SKM-1 (cell line): ENCODE data around the gene C4orf36.

Experiments
- DNase-seq: peaks from one replicate; lab custom pipeline; 2025; ENCODE audit not compliant: unreplicated experiment; lab: John Stamatoyannopoulos, UW

Gene C4orf36

DNA sequence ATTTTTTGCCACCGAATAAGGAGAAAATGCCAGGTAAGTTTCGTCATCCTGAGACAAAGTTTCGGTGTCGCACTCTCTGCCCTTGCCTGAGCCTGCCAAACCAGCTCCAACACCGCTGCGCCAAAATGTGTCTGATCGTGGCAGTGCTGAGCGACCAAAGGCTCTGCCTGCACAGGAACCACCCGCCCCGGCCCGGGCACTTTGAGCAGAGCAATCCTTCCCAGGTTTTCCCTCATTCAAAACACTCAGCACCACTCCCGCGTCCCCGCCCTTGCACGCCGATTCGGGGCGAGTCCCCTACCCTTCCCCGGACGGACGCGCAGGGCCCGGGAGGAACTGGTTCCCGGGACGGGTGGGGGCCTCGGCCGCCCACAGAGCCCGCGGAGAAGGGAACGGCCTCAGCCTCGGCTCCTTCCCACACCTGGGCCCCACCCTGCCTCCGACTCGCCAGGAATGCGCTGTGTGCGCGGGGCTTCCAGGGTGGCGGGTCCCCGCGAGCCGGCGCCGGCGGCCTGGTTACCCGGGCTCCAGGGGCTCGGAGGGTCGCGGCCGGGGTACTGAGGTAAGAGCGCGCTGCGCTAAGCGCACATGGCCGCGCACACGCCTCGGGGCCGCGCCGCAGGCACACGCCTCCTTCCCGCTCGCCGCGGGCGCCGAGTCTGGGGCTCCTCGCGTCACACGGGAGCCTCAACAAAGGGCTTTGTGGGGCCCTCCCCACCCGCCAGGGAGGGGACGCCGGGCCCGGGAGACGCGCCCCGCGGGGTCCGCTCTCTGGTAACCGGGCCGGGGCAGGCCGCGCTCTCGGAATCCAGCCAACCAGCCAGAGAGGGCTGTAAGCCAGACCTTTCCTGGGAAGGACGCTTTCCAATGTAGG, at the start of gene C4orf36:
TSS of gene C4orf36 (minus strand) at position 661 of the 874 bp plus-strand sequence. CDS start 902 bp downstream, outside the sequence.
- DNase-seq = peak; percentile 36

GRCh38 chr4:86940920-86941460, 48.8 kb upstream of the C4orf36 start:
- DNase-seq = no peak

DNA sequence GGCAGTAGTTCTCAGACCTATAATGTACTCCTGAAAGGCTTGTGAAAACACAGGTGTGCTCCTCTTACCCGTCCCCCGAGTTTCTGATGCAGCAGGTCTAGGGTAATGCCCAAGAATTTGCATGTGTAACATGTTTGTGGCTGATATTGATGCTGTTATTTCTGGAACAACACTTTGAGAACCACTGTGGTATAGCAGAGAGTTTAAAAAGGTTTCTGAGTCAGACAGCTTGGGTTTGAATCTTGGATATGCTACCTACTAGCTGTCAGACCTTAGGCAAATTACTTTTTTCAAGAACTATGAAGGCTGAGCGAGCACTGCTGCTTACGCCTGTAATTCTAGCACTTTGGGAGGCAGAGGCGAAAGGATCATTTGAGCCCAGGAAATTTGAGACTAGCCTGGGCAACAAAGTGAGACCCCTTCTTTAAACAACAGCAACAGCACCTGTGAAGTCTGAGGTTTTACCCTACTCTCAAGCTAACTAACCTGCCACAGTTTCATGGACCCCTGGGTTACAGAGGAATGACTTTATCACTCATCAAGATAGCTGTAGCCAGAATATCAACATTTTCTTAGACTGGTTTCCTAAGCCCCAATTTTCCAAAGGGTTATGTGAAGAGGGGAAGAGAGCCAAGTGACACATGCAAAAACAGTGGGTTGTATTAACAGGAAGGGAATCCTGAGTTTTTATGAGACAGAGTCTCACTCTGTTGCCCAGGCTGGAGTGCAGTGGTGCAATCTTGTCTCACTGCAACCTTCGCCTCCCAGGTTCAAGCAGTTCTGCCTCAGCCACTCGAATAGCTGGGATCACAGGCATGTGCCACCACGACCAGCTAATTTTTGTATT, 47.7 kb upstream of the C4orf36 start:
- no peak for DNase-seq

DNA sequence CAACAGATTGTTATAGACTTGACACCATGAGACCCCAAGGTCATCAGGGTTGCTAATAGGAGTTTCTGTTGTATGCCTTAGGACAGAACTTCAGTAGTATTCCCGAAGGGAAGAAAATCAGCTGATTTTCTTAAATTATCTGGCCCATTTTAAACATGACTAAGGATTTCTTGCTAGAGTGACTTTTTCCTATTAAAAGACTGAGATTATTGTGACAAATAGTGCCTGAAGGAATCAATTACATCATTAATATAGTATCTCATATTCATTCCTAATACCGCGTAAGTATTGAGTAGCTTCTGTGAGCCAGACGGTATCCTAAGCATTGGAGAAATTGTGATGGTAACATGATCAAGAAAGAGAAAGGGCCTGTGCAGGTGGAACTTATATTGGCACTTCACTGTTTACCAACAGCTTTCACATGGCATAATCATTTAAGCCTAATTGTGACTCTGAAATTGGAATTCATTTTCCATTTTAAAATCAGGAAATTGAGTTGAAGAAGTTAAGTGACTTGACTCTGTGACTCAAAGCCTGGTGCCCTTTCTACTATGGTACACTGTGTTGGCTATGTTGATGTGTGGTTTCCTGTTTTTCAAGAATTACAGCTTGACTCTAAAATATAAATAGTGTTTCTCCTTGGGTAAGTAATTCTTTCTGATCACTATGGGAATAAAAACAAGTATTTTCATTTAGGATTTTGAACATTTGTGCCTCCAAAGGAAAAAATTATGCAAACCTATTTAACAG, 46.7 kb upstream of the C4orf36 start:
- no peak for DNase-seq

DNA sequence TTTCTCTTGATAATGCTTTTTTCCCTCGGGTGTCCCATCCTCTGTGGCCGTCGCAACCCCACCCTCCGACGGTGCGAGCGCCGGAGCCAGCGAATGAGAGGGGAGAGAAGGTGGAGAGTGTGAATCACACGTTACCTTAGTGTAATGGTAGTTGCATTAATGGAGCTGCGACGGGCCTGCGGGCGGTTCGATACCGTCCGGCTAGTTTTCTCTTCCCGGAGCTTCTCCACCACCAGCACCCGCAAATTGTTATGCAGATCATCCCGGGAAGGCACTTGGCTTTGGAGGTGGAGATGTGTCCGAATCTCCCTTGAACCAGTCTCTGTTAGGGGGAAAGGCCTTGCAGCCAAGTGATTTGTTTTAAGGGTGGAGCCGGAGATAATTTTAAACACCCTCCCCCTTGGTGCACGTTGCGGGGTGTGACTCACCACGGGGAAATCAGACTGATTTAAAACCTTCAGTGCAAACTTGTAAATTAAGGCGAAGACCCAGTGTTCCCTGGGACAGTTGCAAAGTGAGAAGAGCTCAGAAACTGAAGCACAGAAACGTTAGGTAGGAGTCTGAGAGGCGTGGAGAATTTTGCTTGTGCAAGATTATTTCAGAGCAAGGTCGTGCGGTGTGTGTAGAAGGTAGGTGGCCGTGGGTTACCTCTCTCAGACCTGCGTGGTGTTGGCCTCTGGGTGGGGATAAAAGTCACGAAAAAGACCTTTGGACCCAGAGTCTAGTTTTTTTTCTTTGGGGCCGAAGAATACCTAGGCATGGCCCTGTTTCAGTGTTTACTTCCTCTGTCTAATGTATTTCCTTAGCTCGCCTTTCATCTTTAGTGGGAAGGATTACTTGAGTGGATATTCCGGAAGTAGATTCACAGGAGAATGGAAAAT, 43.9 kb upstream of the C4orf36 start:
- DNase-seq = peak; percentile 54

DNA sequence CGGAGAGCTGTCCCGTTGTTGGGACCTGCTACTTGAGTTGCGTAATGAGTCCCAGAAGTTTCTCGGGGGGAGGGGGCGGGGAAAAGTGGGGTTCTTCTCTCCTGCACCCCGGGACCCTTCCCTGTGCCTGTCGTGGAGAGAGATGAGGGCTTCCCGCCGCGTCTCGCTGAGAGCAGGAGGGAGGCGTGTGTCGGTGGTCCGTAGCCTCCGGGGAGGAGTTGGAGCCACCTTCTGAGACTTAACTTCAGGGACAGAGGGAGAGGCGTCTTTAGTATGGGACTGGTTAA, 43.3 kb upstream of the C4orf36 start:
- DNase-seq = no peak

- peak; percentile 72 for DNase-seq
Observed at GRCh38 chr4:86934771-86935565, 42.7 kb upstream of the C4orf36 start, which contains the start of gene AFF1. AFF1 (plus strand) TSS chr4:86935011; CDS start chr4:86948534, 13,523 bp downstream.

DNA sequence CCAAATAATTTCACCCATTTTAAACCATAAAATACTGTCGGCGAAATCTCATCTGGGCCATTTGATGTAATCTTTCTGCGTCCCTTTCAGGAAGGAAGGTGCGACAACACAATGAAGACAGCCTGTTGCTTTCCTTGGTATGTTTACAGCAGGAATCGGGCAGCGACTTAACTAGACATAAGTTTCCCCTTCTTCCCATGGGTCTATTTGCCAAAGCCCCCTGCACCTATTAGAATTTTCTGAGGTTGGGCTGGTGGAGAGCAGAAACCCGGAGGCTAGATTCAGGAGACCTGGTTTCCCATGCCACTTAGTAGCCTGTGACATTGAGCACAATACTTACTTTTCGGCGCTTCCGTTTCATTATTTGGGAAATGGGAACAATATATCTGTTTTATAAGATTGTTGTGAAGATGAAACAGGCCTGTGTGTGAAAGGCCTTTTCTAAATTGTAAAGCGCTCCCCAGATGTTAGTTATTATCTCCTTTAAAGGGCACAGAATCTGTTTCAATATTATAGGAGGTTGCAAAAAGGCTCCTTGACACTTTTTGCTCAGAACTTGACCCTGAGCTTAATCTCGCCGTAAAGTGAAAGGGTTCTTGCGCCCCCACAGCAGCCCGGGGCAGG, 42.0 kb upstream of the C4orf36 start:
- no peak for DNase-seq

- DNase-seq = no peak
Observed at GRCh38 chr4:86928400-86929255, 36.4 kb upstream of the C4orf36 start.

DNA sequence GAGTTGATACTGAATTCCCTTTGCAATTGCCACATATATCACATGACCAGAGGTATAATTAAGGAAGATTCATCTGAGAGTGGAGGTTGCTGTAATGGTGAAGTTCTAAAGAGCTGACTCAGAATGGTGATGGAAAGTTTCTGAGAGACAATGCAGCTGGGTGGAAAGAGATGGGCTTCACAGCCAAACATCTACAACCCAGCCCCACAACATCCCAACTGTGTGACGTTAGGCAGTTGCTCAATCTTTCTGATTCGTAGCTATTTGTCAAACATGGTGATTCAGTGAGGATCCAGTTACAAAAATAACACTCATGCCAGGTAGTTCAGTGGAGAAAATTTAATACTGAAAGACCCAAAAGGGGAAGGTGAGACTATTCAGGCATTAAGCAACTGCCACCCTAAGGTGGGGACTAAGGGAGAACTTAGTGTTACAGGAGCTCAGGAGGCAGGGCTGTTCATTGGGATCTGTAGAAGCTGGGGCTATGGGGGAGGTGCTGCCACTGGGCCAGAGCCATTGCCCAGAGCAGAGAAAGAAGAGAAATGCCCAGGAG, 35.7 kb upstream of the C4orf36 start:
- DNase-seq = peak; percentile 24

GRCh38 chr4:86926435-86927086, 34.3 kb upstream of the C4orf36 start:
- no peak for DNase-seq

GRCh38 chr4:86924811-86925210, 32.6 kb upstream of the C4orf36 start:
- DNase-seq = no peak

DNA sequence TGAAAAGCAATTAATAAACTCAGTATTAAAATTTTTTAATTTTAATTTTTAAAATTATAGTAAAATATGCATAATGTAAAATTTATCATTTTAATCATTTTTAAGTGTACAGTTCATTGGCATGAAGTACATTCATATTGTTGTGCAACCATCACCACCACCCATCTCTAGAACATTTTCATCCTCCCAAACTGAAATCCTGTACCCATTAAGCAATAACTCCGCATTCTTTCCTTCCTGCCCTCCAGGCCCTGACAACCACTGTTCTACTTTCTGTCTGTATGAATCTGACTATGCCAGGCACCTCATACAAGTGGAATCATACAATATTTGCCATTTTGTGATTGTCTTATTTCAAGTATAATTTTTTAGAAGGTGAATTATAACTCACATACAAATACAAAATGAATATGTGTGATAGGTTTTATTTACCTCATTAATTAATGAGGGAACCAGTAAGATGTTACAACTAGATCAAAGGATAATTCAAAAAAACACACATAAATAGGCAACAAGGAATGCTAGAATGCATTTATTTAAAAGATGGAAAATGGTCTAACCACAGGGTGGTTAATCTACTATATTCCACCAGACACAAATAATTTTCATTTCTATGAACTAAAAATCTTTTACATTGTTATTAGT, 29.5 kb upstream of the C4orf36 start:
- no peak for DNase-seq

GRCh38 chr4:86919561-86920223, 27.5 kb upstream of the C4orf36 start:
- DNase-seq = no peak

- no peak for DNase-seq
Observed at GRCh38 chr4:86918539-86919072, 26.4 kb upstream of the C4orf36 start.
